ENCODE measurements around the gene PON1.

Gene PON1

DNA sequence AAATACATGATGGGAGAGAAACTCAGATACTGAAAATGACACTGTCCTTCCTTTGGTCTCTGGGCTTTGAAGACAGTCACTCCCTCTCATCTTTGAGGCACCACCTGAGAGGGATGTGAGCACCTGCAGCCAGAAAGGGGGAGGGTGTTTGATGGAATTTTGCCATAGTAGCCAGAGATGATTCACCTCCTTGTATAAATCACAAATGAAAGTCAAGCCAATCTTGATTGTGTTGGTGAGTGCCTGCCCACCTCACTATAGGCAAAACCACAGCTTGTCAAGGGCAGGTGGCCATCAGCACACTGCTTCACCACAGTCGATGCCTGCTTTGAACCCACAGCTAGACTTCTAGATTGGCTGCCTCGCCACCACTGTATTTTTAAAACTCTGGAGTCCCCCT lies 48.2 kb downstream of the PON1 start:
- no peak for ATAC-seq (ENCODE audit: insufficient read depth, low read depth)

DNA sequence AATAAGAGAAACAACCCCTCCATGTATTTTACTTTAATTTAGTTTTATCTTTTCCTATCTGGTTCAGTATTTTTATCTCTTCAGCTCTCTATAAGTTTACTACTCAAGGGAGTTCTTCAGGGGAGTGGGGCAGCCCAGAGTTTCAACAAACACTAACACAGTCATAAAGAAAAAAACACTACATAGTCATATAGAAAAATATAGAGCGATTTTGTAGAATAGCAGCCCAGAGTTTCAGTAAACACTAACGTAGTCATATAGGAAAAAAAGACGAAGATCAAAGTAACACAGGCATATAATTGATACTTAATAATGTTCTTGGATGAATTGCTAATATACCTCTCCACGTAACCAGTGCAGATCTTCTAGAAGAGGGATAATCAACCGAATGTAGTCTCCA lies 54.7 kb downstream of the PON1 start:
- no peaks in the 10 kb centered on the region for H3K79me2 ChIP-seq (ENCODE audit: insufficient read depth, low read length)
- H3K27me3 ChIP-seq (ENCODE audit: insufficient read depth, low read length, poor library complexity): no peaks in the 10 kb centered on the region
- TF ChIP-seq EZH2 (IDR thresholded peaks at IDR 0.05; ENCODE audit: borderline replicate concordance, low read depth, low read length, severe bottlenecking) (no peak), CTCF (IDR thresholded peaks at IDR 0.05; ENCODE audit: borderline replicate concordance, extremely low read depth, low read length, poor library complexity, severe bottlenecking) (no peak)
- no peak for DNase-seq
- H3K9me3 ChIP-seq (ENCODE audit: insufficient read depth, low read length, severe bottlenecking): no peaks in the 10 kb centered on the region
- H3K4me2 ChIP-seq (ENCODE audit: insufficient read depth, low read length): no peak overlapping the region
- H3K27ac ChIP-seq (ENCODE audit: low read length): no peak overlapping the region
- ATAC-seq (ENCODE audit: insufficient read depth, low read depth): no peak
- H3K9ac ChIP-seq (ENCODE audit: low read depth, low read length): no peak overlapping the region
- H3K4me1 ChIP-seq (ENCODE audit: insufficient read depth, low read length): no peaks in the 10 kb centered on the region
- H3K4me3 ChIP-seq (ENCODE audit: low read depth in 1 of 2, low read length in 2 of 2): no peak overlapping the region
- no peak overlapping the region for H2AFZ ChIP-seq (ENCODE audit: low read depth, low read length)
- no peaks in the 10 kb centered on the region for H4K20me1 ChIP-seq (ENCODE audit: insufficient read depth, low read length)
- H3K36me3 ChIP-seq (ENCODE audit: insufficient read depth, low read length): no peaks in the 10 kb centered on the region

More for the DNA sequence above, 48.2 kb downstream of the PON1 start:
- Histone ChIP-seq H3K4me3 (ENCODE audit: low read depth in 1 of 2, low read length in 2 of 2) (no peak overlapping the region), H2AFZ (ENCODE audit: low read depth, low read length) (no peak overlapping the region), H3K79me2 (ENCODE audit: insufficient read depth, low read length) (no peaks in the 10 kb centered on the region), H3K27ac (ENCODE audit: low read length) (no peak overlapping the region), H3K36me3 (ENCODE audit: insufficient read depth, low read length) (no peaks in the 10 kb centered on the region), H3K27me3 (ENCODE audit: insufficient read depth, low read length, poor library complexity) (no peaks in the 10 kb centered on the region), H3K9ac (ENCODE audit: low read depth, low read length) (no peak overlapping the region), H3K9me3 (ENCODE audit: insufficient read depth, low read length, severe bottlenecking) (no peaks in the 10 kb centered on the region), H4K20me1 (ENCODE audit: insufficient read depth, low read length) (no peaks in the 10 kb centered on the region), H3K4me2 (ENCODE audit: insufficient read depth, low read length) (no peak overlapping the region), H3K4me1 (ENCODE audit: insufficient read depth, low read length) (no peaks in the 10 kb centered on the region)
- TF ChIP-seq CTCF (IDR thresholded peaks at IDR 0.05; ENCODE audit: borderline replicate concordance, extremely low read depth, low read length, poor library complexity, severe bottlenecking): no peak
- TF ChIP-seq EZH2 (IDR thresholded peaks at IDR 0.05; ENCODE audit: borderline replicate concordance, low read depth, low read length, severe bottlenecking): no peak
- no peak for DNase-seq

GRCh38 chr7:95267754-95268153 lies 56.6 kb downstream of the PON1 start:
- Histone ChIP-seq H3K9me3 (ENCODE audit: insufficient read depth, low read length, severe bottlenecking) (no peaks in the 10 kb centered on the region), H3K27me3 (ENCODE audit: insufficient read depth, low read length, poor library complexity) (no peaks in the 10 kb centered on the region), H3K79me2 (ENCODE audit: insufficient read depth, low read length) (no peaks in the 10 kb centered on the region), H3K36me3 (ENCODE audit: insufficient read depth, low read length) (no peaks in the 10 kb centered on the region), H3K4me1 (ENCODE audit: insufficient read depth, low read length) (no peaks in the 10 kb centered on the region), H3K4me2 (ENCODE audit: insufficient read depth, low read length) (no peak overlapping the region), H3K9ac (ENCODE audit: low read depth, low read length) (no peak overlapping the region), H3K27ac (ENCODE audit: low read length) (no peak overlapping the region), H2AFZ (ENCODE audit: low read depth, low read length) (no peak overlapping the region), H3K4me3 (ENCODE audit: low read depth in 1 of 2, low read length in 2 of 2) (no peak overlapping the region), H4K20me1 (ENCODE audit: insufficient read depth, low read length) (no peaks in the 10 kb centered on the region)
- DNase-seq (no peak), ATAC-seq (ENCODE audit: insufficient read depth, low read depth) (no peak)
- TF ChIP-seq CTCF (IDR thresholded peaks at IDR 0.05; ENCODE audit: borderline replicate concordance, extremely low read depth, low read length, poor library complexity, severe bottlenecking) (no peak), EZH2 (IDR thresholded peaks at IDR 0.05; ENCODE audit: borderline replicate concordance, low read depth, low read length, severe bottlenecking) (no peak)

- Histone ChIP-seq H3K79me2 (ENCODE audit: insufficient read depth, low read length) (no peaks in the 10 kb centered on the region), H3K27ac (ENCODE audit: low read length) (no peak overlapping the region), H2AFZ (ENCODE audit: low read depth, low read length) (no peak overlapping the region), H3K4me2 (ENCODE audit: insufficient read depth, low read length) (no peak overlapping the region), H3K4me3 (ENCODE audit: low read depth in 1 of 2, low read length in 2 of 2) (no peak overlapping the region), H3K9me3 (ENCODE audit: insufficient read depth, low read length, severe bottlenecking) (no peaks in the 10 kb centered on the region), H3K27me3 (ENCODE audit: insufficient read depth, low read length, poor library complexity) (no peaks in the 10 kb centered on the region), H3K9ac (ENCODE audit: low read depth, low read length) (no peak overlapping the region), H4K20me1 (ENCODE audit: insufficient read depth, low read length) (no peaks in the 10 kb centered on the region), H3K4me1 (ENCODE audit: insufficient read depth, low read length) (no peaks in the 10 kb centered on the region), H3K36me3 (ENCODE audit: insufficient read depth, low read length) (no peaks in the 10 kb centered on the region)
- ATAC-seq (ENCODE audit: insufficient read depth, low read depth) (no peak), DNase-seq (no peak)
- TF ChIP-seq CTCF (IDR thresholded peaks at IDR 0.05; ENCODE audit: borderline replicate concordance, extremely low read depth, low read length, poor library complexity, severe bottlenecking) (no peak), EZH2 (IDR thresholded peaks at IDR 0.05; ENCODE audit: borderline replicate concordance, low read depth, low read length, severe bottlenecking) (no peak)
Measured at GRCh38 chr7:95265634-95266033, 58.7 kb downstream of the PON1 start.

All from DND-41 (cell line).